Iris pigment epithelial cell (primary cell): ENCODE data around the gene XRCC4.
A peak's percentile ranks its signal among the peaks of the same experiment; 100 is the strongest.
"Not testable (repeated sequence)": the region's sequence is repeated elsewhere in the genome, so short reads cannot be mapped to it uniquely, and the experiment has no call there.

Experiments used
- DNase-seq: peaks from one replicate; pipeline ENCODE4 v3.0.0-alpha.2; 2011; ENCODE audit warnings: low read depth

XRCC4 gene

DNA sequence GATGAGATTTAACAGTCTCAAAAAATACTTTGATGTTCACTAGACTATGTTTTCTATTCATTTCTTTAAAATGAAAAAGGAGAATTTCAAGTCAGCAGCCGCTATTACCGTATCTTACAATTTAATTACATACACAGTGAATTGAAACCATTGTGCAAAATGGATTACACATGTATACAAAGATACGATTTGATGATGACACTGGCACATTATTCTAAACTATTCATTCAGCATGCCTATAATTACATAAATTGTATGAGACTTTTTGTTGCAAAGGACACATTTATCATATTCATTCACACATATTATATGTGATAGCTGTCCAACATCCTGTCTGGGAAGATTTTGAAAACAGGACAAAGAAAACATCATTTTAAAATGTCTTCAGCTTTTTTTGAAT is 275.9 kb downstream of the XRCC4 start:
- DNase-seq: no peak

GRCh38 chr5:83353774-83354173 is 276.4 kb downstream of the XRCC4 start:
- no peak for DNase-seq

GRCh38 chr5:83354958-83355357 is 277.6 kb downstream of the XRCC4 start:
- no peak for DNase-seq

DNA sequence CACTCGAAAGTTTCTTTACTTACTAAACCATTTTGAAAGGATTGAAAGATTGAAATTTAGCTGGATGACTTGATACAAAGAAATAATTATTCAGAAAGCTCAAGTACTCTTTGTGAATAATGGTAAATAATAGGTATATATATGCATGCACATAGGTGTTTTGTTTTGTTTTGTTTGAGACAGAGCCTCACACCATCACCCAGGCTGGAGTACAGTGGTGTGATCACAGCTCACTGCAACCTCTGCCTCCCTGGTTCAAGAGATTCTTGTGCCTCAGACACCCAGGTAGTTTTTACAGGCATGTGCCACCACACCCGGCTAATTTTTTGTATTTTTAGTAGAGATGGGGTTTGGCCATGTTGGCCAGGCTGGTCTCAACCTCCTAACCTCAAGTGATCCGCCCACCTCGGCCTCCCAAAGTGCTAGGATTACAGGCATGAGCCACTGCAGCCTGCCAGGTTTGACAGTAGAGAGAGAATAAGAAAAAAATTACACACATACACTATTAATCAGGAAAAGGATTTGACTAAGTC is 278.2 kb downstream of the XRCC4 start:
- DNase-seq: not testable (repeated sequence)

DNA sequence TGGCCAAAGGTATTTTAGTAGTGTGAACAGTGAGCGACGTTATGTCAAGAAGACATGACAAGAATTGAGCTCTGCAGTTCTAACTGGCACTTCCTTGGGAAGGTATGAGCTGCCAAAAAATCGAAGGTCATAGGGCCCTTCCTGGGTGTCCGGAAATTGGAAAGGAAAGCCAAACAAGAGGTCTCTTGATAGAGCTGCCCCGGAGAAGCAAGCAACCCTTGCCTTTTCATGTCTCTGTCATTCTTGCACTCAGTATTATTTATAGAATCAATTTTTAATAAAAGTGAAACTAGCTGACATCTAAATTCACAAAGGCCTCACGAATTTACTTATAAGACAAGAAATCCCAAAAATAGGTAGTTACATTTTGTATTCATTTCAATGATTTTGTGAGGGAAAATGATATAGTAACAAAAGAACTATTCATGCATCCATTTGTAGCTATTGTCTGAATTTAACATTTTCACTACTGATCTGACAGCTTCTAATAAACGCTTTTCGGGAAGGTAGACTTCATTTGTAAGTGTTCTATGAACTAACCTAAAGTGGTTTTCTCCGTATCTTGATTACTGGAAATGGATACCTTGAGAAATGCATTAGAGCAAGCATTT is 280.4 kb downstream of the XRCC4 start:
- DNase-seq: no peak

DNA sequence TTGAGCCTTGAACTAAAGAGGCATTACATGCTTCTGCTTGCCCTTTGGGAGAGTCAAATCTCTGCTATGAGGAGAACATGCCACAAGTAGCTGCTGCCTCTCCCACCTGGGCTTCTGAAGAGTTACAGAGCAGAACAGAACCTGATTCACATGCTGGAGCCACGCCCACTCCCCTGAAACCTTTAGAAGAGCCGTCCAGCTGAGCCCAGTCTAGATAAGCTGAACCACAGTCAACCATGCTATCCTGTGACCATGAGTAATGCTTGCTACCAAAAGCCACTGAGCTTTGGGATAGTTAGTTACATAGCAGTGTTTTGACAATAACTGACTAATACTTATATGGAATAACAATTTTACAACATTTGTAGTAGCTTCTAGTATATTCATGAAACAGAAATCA is 283.2 kb downstream of the XRCC4 start:
- no peak for DNase-seq

DNA sequence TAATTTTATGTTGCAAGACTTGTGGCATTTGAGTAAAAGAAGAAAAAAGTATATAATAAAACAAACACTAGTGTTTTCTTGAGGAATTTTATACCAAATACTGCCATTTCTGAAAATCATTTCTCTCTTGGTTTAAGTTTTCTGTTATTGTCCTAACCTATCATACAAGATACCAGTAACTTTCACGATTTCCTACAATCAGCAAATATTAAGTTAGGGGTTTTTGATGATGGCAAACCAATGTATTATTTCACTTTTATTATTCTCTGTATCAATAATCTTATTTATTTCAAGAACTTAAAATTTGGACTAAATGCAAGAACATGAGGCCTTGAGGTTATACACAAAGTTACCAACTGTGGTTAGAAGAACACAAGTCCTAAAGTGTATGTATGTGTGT is 285.2 kb downstream of the XRCC4 start:
- DNase-seq: no peak

DNA sequence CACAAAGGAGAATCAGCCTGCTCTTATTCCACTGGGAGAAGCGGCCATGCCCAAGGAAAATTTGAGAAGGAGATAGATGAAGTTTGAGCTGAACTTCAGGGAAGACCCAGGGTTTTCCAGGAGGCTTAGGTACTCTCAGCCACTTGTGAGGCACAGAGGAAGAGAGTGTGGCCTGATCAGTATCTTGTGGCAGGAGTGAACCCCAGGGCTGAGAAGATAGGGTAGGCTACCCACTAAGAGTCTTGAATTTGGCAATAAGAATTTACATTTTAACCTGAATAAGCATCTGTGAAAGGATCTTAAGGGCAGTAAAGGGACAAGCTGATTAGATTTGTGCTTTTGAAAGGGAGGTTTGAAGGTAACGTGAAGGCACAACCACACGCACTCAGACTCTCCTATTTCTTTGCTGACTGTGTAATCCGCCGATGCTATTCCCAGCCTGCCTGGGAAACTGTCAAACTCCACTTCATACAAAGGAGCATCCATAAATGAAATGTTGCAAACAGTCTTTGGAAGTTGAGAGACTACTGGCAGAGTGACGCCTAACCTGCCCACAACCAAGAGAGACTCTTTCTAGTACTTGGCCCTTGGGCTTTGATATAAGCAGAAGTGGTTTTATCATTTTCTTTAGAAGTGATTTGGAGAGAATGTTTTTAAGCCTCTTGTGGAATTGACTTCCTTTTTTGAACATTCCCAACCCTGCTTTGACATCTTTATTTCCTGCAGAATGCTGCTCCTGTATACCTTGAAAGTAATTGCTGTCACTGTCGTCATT is 286.0 kb downstream of the XRCC4 start:
- no peak for DNase-seq

- no peak for DNase-seq
Observed at GRCh38 chr5:83363886-83364275, 286.5 kb downstream of the XRCC4 start.

GRCh38 chr5:83364312-83365299 is 287.3 kb downstream of the XRCC4 start:
- DNase-seq: no peak

GRCh38 chr5:83368319-83368718 is 291.0 kb downstream of the XRCC4 start:
- DNase-seq: peak; percentile 32

DNA sequence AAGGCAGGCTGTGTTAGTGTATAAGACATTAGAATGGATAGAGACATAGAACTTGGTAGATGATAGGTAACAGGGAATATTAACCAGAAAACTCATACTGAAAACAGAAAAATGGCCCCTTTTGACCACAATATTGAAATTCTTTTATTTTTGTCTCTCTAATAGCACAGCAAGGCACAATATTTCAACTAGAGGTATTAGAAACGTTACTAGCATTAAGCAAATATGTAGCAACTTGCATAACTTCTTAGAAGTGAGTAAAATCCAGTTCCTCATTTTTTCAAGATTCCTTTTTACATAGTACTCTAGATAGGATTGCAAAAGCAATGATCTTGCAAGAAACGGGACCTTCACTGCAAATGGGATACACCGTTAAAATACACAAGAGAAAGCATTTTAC is 291.5 kb downstream of the XRCC4 start:
- no peak for DNase-seq

GRCh38 chr5:83370957-83371356 is 293.6 kb downstream of the XRCC4 start:
- no peak for DNase-seq

- no peak for DNase-seq
Observed at GRCh38 chr5:83371726-83372125, 294.4 kb downstream of the XRCC4 start.

DNA sequence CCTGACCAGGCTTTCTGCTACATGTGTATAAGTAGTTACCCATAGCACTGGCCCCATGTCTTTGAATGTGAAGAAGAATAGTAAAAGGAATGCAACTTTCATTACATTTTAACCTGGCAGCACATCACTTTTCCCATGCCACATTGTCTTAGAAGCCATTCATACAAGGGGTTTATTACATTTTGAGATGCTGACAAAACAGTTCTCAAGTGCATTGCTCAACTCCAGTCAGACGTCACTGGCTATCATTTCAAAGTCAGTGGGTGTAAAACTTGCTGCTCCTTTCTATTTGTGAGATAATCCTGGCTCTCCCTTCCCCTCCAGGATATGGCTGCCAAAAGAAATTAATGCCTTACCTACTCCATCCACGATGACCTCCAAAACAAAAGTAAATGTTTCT is 297.2 kb downstream of the XRCC4 start:
- peak; percentile 28 for DNase-seq

DNA sequence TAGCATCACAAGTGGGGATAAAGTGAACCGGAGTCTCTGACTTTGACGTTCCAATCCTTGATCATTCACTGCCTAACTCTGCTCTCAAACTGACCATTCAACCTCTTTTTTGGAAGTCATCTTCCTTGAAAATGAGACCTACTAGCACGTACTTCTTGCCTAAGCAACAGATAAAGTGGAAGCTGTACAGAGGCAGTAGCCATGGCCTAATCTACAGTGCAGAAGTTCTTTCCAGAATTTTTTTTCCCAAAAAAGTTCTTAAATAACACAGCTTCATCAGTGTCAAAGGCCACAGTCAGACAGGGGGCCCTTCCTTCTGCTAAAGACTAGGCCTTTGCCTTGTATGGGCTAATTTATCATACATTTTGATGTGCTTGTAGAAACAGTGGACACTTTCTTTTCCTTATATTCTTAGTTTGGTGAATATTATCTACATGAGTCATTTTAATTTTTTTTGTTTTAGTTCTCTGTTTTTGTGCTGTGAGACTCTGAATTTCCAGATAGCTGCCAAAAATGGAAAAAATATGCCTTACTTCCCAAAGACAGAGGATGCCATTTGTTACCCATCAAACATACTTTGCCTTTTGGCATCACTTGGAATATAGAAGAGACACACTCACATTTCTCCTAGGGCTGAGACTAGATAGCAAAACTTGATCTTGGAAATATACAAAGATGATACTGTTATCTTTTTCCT is 297.9 kb downstream of the XRCC4 start:
- DNase-seq: no peak

DNA sequence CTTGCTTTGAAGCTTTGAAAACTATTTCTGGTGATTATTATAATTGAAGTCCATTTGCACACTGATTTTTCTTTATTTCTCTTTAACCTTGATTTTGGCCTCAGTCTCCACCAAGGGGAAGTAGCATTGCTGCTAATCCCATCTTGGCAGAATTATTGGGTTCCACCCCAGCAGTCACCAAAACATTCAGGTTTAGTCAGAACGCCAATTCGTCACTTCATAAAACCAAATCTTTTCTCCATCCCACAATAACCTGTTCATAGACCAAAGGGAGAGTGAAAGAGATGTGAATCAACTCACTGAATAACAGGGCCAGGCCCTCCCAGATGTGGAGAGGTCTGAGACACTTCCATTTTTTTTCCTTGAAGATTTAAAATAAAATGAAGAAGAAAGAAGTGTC is 299.1 kb downstream of the XRCC4 start:
- no peak for DNase-seq

DNA sequence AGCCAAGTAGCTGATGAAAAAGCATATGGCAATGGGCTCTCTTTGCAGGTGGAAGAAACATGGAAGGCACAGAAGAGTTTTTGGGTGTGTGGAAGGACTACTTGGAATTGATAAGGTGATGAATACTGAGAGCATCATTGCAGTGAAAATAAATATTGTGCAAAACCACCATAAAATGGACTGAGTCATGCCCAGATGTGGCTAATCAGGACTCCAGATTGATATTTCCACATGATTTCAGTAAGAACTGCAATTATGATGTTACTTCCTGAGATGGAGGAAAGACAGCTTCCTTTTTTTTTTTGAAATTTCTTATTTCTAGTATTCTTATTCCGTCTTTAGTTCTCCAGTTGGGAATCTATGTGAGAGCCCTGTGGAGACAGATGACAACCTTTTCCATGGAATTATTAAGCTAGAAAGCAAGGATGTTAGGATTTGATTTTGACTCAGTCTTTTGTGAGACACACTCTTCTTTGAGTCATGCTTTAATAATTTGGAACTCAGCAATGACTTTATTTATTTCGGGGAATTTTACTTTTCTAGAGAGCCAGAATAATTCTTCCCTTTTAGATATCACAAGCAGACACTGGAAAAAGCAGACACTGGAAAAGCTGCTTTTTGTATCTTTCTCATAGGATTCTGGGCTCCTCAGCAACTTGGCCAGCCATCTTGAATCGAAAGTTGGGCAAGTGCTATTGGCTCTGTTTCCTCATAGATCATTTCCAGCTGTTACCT is 300.0 kb downstream of the XRCC4 start:
- DNase-seq: peak; percentile 41

DNA sequence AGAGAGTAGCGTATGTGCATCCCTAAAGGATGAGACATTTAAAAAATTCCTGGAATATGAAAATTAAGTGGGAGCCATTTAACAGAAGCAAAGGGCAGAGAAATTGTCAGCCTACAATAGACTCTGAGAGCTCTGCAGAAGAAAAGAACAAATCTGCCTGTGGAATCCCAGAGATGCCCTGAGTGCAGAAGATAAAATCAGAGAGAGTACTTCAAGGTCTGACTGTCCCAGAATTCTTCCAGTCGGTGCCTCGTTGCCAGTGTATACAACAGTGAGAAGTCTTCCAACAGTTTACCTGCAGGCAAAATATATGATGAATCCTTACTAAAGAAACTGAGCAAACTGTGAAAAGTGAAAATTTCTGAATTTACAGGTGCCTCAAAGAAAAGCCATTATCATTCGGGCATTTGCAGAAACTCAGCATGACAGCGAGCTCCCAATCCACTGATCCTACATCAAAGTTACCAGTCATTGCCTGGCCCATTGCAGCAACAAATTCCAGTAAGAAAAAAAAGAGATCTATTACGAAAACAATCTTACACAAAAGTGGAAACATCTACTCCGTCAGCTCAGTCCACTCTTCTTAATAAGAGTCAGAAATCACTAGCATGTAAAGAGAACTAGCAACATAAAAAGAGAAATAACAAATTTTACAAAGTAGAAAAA is 301.4 kb downstream of the XRCC4 start:
- DNase-seq: no peak

GRCh38 chr5:83385812-83386211 is 308.5 kb downstream of the XRCC4 start:
- DNase-seq: no peak

- DNase-seq: no peak
Observed at GRCh38 chr5:83387041-83387440, 309.7 kb downstream of the XRCC4 start.
